Thyroid gland (tissue), 4 donors: ENCODE results near the gene DMRTB1.

Experiments
- CTCF ChIP-seq, 6 experiments: fragments of 200-600 bp in 3 of 6; fragments of 450-650 bp in 3 of 6; sonication (generic) in 3 of 6; IDR thresholded peaks; one replicate each; pipeline ENCODE4 v1.5.1; 2016 to 2019; ENCODE audit warnings: antibody characterized with exemption in 6 of 6, mild to moderate bottlenecking in 2 of 6, inconsistent platforms in 1 of 6, moderate library complexity in 1 of 6
- POLR2A ChIP-seq, 2 donors: fragments of 450-650 bp; IDR thresholded peaks; one replicate each; pipeline ENCODE4 v1.6.1; 2017; ENCODE audit warnings: antibody characterized with exemption in 2 of 2, mild to moderate bottlenecking in 2 of 2, moderate library complexity in 1 of 2

- TF ChIP-seq CTCF (IDR thresholded peaks at IDR 0.05): no peak
- no peak for TF ChIP-seq POLR2A (IDR thresholded peaks at IDR 0.05)
These were observed 40.2 kb upstream of the DMRTB1 start for GRCh38 chr1:53419034-53419433.
